Astrocyte (in vitro differentiated cells and primary cell): ENCODE data around the gene ENPP3. TPM values are rescaled to one million over a fixed set of nuclear protein-coding genes. Genes with fewer than 3 reads are reported as not detected.

Experiments used
- DNase-seq: peaks from one replicate; pipeline ENCODE4 v3.0.0-alpha.2; 2010; ENCODE audit warnings: low read depth
- FAIRE-seq: peaks from 2 replicates; lab custom pipeline; 2011; peaks lifted over from hg19 to GRCh38; lab: Jason Lieb, UNC
- H2AFZ ChIP-seq: 2 replicates; pipeline ENCODE4 v1.6.0; 2012; ENCODE audit warnings: low read depth, low read length, inconsistent platforms
- H3K27ac ChIP-seq: 2 replicates; pipeline ENCODE4 v1.5.1; 2011; ENCODE audit warnings: low read depth, low read length, inconsistent platforms
- H3K27me3 ChIP-seq: 2 replicates; pipeline ENCODE4 v1.6.0; 2011; ENCODE audit warnings: low read length, inconsistent platforms; ENCODE audit not compliant: insufficient read depth
- H3K36me3 ChIP-seq: 2 replicates; pipeline ENCODE4 v1.5.1; 2011; ENCODE audit warnings: low read length, inconsistent platforms; ENCODE audit not compliant: insufficient read depth
- H3K4me1 ChIP-seq: 2 replicates; pipeline ENCODE4 v1.5.1; 2011; ENCODE audit warnings: low read length, inconsistent platforms; ENCODE audit not compliant: insufficient read depth
- H3K4me2 ChIP-seq: 2 replicates; pipeline ENCODE4 v1.6.0; 2012; ENCODE audit warnings: low read length, inconsistent platforms
- H3K4me3 ChIP-seq: 2 replicates; pipeline ENCODE4 v1.5.1; 2011; ENCODE audit warnings: low read depth, mild to moderate bottlenecking, low read length, inconsistent platforms; ENCODE audit not compliant: insufficient read depth
- H3K79me2 ChIP-seq: 2 replicates; pipeline ENCODE4 v1.6.0; 2012; ENCODE audit warnings: mild to moderate bottlenecking, low read length, inconsistent platforms; ENCODE audit not compliant: insufficient read depth
- H3K9ac ChIP-seq: 2 replicates; pipeline ENCODE4 v1.6.0; 2012; ENCODE audit warnings: mild to moderate bottlenecking, low read length, inconsistent platforms
- H3K9me3 ChIP-seq: 2 replicates; pipeline ENCODE4 v1.5.1; 2012; ENCODE audit warnings: low read depth, mild to moderate bottlenecking, low read length, inconsistent platforms; ENCODE audit not compliant: insufficient read depth
- H4K20me1 ChIP-seq: 2 replicates; pipeline ENCODE4 v1.6.0; 2012; ENCODE audit warnings: low read length, inconsistent platforms; ENCODE audit not compliant: insufficient read depth
- H3K27ac Mint-ChIP-seq: one replicate; pipeline ENCODE4 v1.8.0; 2021; ENCODE audit warnings: mild to moderate bottlenecking, mixed read lengths; ENCODE audit not compliant: unreplicated experiment
- H3K27me3 Mint-ChIP-seq: one replicate; pipeline ENCODE4 v1.8.0; 2021; ENCODE audit warnings: low read depth, mixed read lengths; ENCODE audit not compliant: unreplicated experiment
- H3K36me3 Mint-ChIP-seq: one replicate; pipeline ENCODE4 v1.8.0; 2021; ENCODE audit warnings: low read depth, mixed read lengths; ENCODE audit not compliant: unreplicated experiment
- H3K4me1 Mint-ChIP-seq: one replicate; pipeline ENCODE4 v1.8.0; 2021; ENCODE audit warnings: low read depth, mixed read lengths; ENCODE audit not compliant: unreplicated experiment
- H3K4me3 Mint-ChIP-seq: one replicate; pipeline ENCODE4 v1.8.0; 2021; ENCODE audit warnings: mild to moderate bottlenecking, moderate library complexity, mixed read lengths; ENCODE audit not compliant: unreplicated experiment
- H3K9me3 Mint-ChIP-seq: one replicate; pipeline ENCODE4 v1.8.0; 2021; ENCODE audit warnings: mild to moderate bottlenecking, mixed read lengths; ENCODE audit not compliant: unreplicated experiment
- EZH2 ChIP-seq: IDR thresholded peaks from 2 replicates; pipeline ENCODE4 v1.6.1; 2012; ENCODE audit warnings: mild to moderate bottlenecking, low read length, inconsistent platforms; ENCODE audit not compliant: insufficient read depth
- total RNA-seq: library from RNA; stranded (reverse); gene quantifications from 2 replicates; pipeline ENCODE4 v1.2.1, GENCODE V29; 2021
- TF ChIP-seq, protein P1 (sequence below): IDR thresholded peaks from 2 replicates; pipeline ENCODE4 v1.5.1; 2011; ENCODE audit warnings: low read depth, mild to moderate bottlenecking, inconsistent platforms, low read length, moderate library complexity; ENCODE audit not compliant: insufficient read depth

Gene ENPP3
- total RNA-seq, 1 donor from 2014 or later: not detected

DNA sequence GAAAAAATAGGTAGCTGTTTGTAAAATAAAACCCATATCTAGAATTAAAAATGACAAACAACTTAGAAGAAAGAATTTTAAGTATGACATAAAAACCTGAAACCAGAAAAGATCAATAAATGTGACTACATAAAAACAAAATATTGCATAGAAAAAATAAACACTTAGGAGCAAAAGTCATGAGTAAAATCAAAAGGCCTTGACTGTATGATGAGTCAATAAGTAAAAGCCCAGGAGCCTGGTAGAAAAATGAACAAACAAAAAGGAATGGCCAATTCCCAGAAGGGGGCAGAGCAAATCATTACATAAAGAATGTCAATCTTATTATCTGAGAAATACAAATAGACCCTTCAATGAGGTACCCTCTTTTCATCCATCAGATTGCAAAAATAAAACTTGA, 150.0 kb downstream of the ENPP3 start:
- Histone ChIP-seq H3K9me3 (no peaks in the 10 kb centered on the region), H3K27me3 (no peaks in the 10 kb centered on the region), H3K79me2 (no peaks in the 10 kb centered on the region), H3K4me2 (no peak overlapping the region), H3K27ac (no peak overlapping the region), H3K36me3 (no peaks in the 10 kb centered on the region), H4K20me1 (no peaks in the 10 kb centered on the region), H3K9ac (no peak overlapping the region), H2AFZ (no peak overlapping the region), H3K4me1 (peaks cover 2% of the 10 kb centered on the region), H3K4me3 (no peak overlapping the region)
- no peaks in the 10 kb centered on the region for H3K27me3 Mint-ChIP-seq
- TF ChIP-seq EZH2: no peak
- TF ChIP-seq, protein P1, sequence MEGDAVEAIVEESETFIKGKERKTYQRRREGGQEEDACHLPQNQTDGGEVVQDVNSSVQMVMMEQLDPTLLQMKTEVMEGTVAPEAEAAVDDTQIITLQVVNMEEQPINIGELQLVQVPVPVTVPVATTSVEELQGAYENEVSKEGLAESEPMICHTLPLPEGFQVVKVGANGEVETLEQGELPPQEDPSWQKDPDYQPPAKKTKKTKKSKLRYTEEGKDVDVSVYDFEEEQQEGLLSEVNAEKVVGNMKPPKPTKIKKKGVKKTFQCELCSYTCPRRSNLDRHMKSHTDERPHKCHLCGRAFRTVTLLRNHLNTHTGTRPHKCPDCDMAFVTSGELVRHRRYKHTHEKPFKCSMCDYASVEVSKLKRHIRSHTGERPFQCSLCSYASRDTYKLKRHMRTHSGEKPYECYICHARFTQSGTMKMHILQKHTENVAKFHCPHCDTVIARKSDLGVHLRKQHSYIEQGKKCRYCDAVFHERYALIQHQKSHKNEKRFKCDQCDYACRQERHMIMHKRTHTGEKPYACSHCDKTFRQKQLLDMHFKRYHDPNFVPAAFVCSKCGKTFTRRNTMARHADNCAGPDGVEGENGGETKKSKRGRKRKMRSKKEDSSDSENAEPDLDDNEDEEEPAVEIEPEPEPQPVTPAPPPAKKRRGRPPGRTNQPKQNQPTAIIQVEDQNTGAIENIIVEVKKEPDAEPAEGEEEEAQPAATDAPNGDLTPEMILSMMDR: no peak
- H3K4me1 Mint-ChIP-seq: peaks cover 21% of the 10 kb centered on the region
- H3K36me3 Mint-ChIP-seq: no peaks in the 10 kb centered on the region
- no peak overlapping the region for H3K27ac Mint-ChIP-seq
- FAIRE-seq: no peak
- no peak overlapping the region for H3K4me3 Mint-ChIP-seq
- H3K9me3 Mint-ChIP-seq: peaks cover 2% of the 10 kb centered on the region
- no peak for DNase-seq

DNA sequence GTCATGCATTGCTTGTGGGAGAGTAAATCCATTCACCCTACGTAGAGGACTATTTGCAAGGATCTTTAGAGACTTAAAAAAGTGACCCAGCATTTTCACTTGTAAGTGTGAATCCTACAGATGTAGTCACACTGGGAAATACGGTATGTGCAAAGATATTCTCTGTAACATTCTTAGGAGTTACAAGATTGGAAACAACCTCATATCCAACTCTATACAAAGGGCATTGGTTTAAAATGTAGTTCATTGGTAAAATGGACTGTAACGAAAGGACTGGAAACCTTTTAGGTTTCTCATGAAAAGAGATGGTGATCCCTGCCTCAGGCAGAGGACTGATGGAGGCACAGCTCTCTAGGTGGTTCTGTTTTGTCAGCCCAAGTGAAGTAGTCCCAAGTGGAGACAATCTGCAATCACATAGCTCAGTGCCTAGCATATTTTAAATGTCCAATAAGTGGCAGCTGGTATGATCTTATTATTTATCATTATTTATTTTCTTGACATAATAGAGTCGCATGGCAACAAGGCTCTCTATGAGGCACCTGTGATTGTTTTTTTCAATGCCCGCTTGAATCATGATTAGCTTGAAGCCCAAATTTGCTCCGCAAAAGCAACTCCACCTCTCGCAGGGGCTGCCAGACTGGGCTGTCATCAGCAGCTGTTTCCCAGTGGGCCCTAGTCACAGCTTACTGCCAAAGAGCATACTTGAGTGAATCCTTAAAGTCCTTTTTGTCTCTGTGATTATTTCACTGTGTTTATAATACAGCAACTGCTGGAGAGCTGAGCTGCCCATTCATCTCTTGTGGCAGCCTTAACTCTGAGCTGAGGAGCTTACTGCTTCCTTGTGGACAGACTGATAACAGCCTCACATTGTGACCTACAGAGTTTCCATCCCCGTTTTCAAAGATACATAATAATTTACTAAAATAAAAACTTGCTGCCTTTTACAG, 150.9 kb downstream of the ENPP3 start:
- no peaks in the 10 kb centered on the region for H3K27me3 Mint-ChIP-seq
- Histone ChIP-seq H2AFZ (peak overlapping the region; percentile 16), H3K9me3 (no peaks in the 10 kb centered on the region), H3K4me2 (no peak overlapping the region), H3K79me2 (no peaks in the 10 kb centered on the region), H3K4me1 (peaks cover 4% of the 10 kb centered on the region), H4K20me1 (no peaks in the 10 kb centered on the region), H3K27ac (no peak overlapping the region), H3K4me3 (no peak overlapping the region), H3K27me3 (no peaks in the 10 kb centered on the region), H3K36me3 (no peaks in the 10 kb centered on the region), H3K9ac (no peak overlapping the region)
- peaks cover 25% of the 10 kb centered on the region for H3K4me1 Mint-ChIP-seq
- no peaks in the 10 kb centered on the region for H3K9me3 Mint-ChIP-seq
- TF ChIP-seq, protein P1: peak; percentile 6
- TF ChIP-seq EZH2: no peak
- no peak overlapping the region for H3K27ac Mint-ChIP-seq
- H3K4me3 Mint-ChIP-seq: no peak overlapping the region
- FAIRE-seq (peak; percentile 64), DNase-seq (peak; percentile 31)
- no peaks in the 10 kb centered on the region for H3K36me3 Mint-ChIP-seq

- FAIRE-seq: no peak
Observed at GRCh38 chr6:131789219-131789618, 152.1 kb downstream of the ENPP3 start.

More at GRCh38 chr6:131789219-131789618, 152.1 kb downstream of the ENPP3 start:
- Mint-ChIP-seq H3K9me3 (no peaks in the 10 kb centered on the region), H3K4me3 (no peak overlapping the region), H3K36me3 (no peaks in the 10 kb centered on the region), H3K27ac (no peak overlapping the region), H3K4me1 (peaks cover 25% of the 10 kb centered on the region), H3K27me3 (no peaks in the 10 kb centered on the region)
- Histone ChIP-seq H4K20me1 (no peaks in the 10 kb centered on the region), H3K79me2 (no peaks in the 10 kb centered on the region), H3K36me3 (no peaks in the 10 kb centered on the region), H3K4me3 (no peak overlapping the region), H3K9ac (no peak overlapping the region), H3K4me1 (peaks cover 4% of the 10 kb centered on the region), H3K9me3 (no peaks in the 10 kb centered on the region), H2AFZ (no peak overlapping the region), H3K27ac (no peak overlapping the region), H3K27me3 (no peaks in the 10 kb centered on the region), H3K4me2 (peak overlapping the region; percentile 1)
- no peak for DNase-seq
- TF ChIP-seq, protein P1: no peak
- no peak for TF ChIP-seq EZH2
